ENCODE results near the gene GOLGA3. TPM values are rescaled to one million over a fixed set of nuclear protein-coding genes. Genes with fewer than 3 reads are reported as not detected.

Gene GOLGA3
- polyA plus RNA-seq, 1 donor (not counting 4 experiments of a cell fraction or from before 2014, with no cell fraction given): 11.0 TPM

GRCh38 chr12:132729541-132730320, 98.9 kb downstream of the GOLGA3 start:
- DNase-seq (ENCODE audit: low read depth, low spot score) (no peak), FAIRE-seq (no peak)
- Histone ChIP-seq H4K20me1 (ENCODE audit: control insufficient read depth, extremely low read depth, insufficient read depth, low read length) (peaks cover 14% of the 10 kb centered on the region), H3K4me2 (ENCODE audit: control insufficient read depth, extremely low read depth, insufficient read depth, low read depth, low read length) (no peak overlapping the region), H3K4me1 (ENCODE audit: control insufficient read depth, extremely low read depth, insufficient read depth, low read length) (no peaks in the 10 kb centered on the region), H3K27ac (ENCODE audit: control insufficient read depth, insufficient read depth, low read length) (no peak overlapping the region), H3K36me3 (ENCODE audit: control insufficient read depth in 2 of 2, extremely low read depth in 1 of 2, insufficient read depth in 2 of 2, low read length in 2 of 2) (peaks cover 49 to 67% of the 10 kb centered on the region in 2 experiments), H3K4me3 (ENCODE audit: control insufficient read depth in 2 of 3, extremely low read depth in 1 of 3, insufficient read depth in 2 of 3, low read depth in 1 of 3, low read length in 3 of 3) (no peak overlapping the region), H3K27me3 (ENCODE audit: control insufficient read depth, extremely low read depth, insufficient read depth, low read length) (no peaks in the 10 kb centered on the region), H3K9me3 (ENCODE audit: control insufficient read depth, low read depth, low read length) (no peaks in the 10 kb centered on the region), H3K9me1 (ENCODE audit: control insufficient read depth, extremely low read depth, insufficient read depth, low read length) (no peaks in the 10 kb centered on the region), H3K9ac (ENCODE audit: control insufficient read depth, extremely low read depth, insufficient read depth, low read length) (no peak overlapping the region), H3K79me2 (ENCODE audit: control insufficient read depth, insufficient read depth, low read length) (peaks cover 26% of the 10 kb centered on the region), H2AFZ (ENCODE audit: control insufficient read depth, low read length) (no peak overlapping the region)
- TF ChIP-seq, protein P1, sequence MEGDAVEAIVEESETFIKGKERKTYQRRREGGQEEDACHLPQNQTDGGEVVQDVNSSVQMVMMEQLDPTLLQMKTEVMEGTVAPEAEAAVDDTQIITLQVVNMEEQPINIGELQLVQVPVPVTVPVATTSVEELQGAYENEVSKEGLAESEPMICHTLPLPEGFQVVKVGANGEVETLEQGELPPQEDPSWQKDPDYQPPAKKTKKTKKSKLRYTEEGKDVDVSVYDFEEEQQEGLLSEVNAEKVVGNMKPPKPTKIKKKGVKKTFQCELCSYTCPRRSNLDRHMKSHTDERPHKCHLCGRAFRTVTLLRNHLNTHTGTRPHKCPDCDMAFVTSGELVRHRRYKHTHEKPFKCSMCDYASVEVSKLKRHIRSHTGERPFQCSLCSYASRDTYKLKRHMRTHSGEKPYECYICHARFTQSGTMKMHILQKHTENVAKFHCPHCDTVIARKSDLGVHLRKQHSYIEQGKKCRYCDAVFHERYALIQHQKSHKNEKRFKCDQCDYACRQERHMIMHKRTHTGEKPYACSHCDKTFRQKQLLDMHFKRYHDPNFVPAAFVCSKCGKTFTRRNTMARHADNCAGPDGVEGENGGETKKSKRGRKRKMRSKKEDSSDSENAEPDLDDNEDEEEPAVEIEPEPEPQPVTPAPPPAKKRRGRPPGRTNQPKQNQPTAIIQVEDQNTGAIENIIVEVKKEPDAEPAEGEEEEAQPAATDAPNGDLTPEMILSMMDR (optimal IDR thresholded peaks at IDR 0.05 in 1 of 3, IDR thresholded peaks at IDR 0.05 in 1 of 3, conservative IDR thresholded peaks at IDR 0.05 in 1 of 3; ENCODE audit: extremely low read depth in 1 of 3, insufficient read depth in 2 of 3, low read length in 3 of 3): no peak
- TF ChIP-seq EZH2 (IDR thresholded peaks at IDR 0.05; ENCODE audit: low read length): no peak
- dilution Hi-C loops (cut with MboI; ENCODE audit: extremely low pct_ligation_motif_present, low sequenced_read_pairs): no loop called here

GRCh38 chr12:132728502-132728901, 100.2 kb downstream of the GOLGA3 start:
- H3K27ac ChIP-seq (ENCODE audit: control insufficient read depth, insufficient read depth, low read length): no peak overlapping the region
- peaks cover 32% of the 10 kb centered on the region for H3K79me2 ChIP-seq (ENCODE audit: control insufficient read depth, insufficient read depth, low read length)
- peaks cover 46 to 60% of the 10 kb centered on the region in 2 experiments for H3K36me3 ChIP-seq (ENCODE audit: control insufficient read depth in 2 of 2, extremely low read depth in 1 of 2, insufficient read depth in 2 of 2, low read length in 2 of 2)
- no peak overlapping the region for H3K4me2 ChIP-seq (ENCODE audit: control insufficient read depth, extremely low read depth, insufficient read depth, low read depth, low read length)
- no peaks in the 10 kb centered on the region for H3K9me1 ChIP-seq (ENCODE audit: control insufficient read depth, extremely low read depth, insufficient read depth, low read length)
- dilution Hi-C loops (cut with MboI; ENCODE audit: extremely low pct_ligation_motif_present, low sequenced_read_pairs): no loop called here
- no peak overlapping the region for H2AFZ ChIP-seq (ENCODE audit: control insufficient read depth, low read length)
- H4K20me1 ChIP-seq (ENCODE audit: control insufficient read depth, extremely low read depth, insufficient read depth, low read length): peaks cover 10% of the 10 kb centered on the region
- TF ChIP-seq, protein P1 (optimal IDR thresholded peaks at IDR 0.05 in 1 of 3, IDR thresholded peaks at IDR 0.05 in 1 of 3, conservative IDR thresholded peaks at IDR 0.05 in 1 of 3; ENCODE audit: extremely low read depth in 1 of 3, insufficient read depth in 2 of 3, low read length in 3 of 3): no peak
- no peak for TF ChIP-seq EZH2 (IDR thresholded peaks at IDR 0.05; ENCODE audit: low read length)
- DNase-seq (ENCODE audit: low read depth, low spot score) (no peak), FAIRE-seq (no peak)
- H3K9me3 ChIP-seq (ENCODE audit: control insufficient read depth, low read depth, low read length): no peaks in the 10 kb centered on the region
- no peaks in the 10 kb centered on the region for H3K4me1 ChIP-seq (ENCODE audit: control insufficient read depth, extremely low read depth, insufficient read depth, low read length)
- no peak overlapping the region for H3K4me3 ChIP-seq (ENCODE audit: control insufficient read depth in 2 of 3, extremely low read depth in 1 of 3, insufficient read depth in 2 of 3, low read depth in 1 of 3, low read length in 3 of 3)
- H3K9ac ChIP-seq (ENCODE audit: control insufficient read depth, extremely low read depth, insufficient read depth, low read length): no peak overlapping the region
- H3K27me3 ChIP-seq (ENCODE audit: control insufficient read depth, extremely low read depth, insufficient read depth, low read length): no peaks in the 10 kb centered on the region

All from keratinocyte (primary cell).